ENCODE data around the gene MTARC2.

The MTARC2 gene

DNA sequence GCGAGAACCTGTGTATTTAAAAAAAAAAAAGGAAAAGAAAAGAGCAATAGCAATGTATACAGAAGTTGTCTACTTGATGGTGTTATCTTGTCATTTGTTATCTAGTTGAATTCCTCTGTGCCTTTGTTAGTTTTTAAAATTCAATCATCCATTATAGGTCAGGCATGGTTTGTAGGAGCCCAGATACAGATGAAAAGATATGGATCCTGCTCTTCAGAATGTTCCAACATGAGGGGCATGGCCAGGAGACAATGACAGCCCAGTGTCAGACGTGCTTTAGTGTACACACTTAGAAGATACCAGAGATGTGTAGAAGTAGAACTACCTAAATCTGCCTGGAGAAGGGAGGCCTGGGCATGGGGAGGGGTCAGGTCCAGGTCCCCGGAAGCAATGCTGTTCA lies 16.6 kb downstream of the MTARC2 start:
- no peak for TF ChIP-seq FOXP2 (optimal IDR thresholded peaks at IDR 0.05; ENCODE audit: borderline replicate concordance, extremely low read depth, extremely low read length, insufficient read depth)
- no peak for TF ChIP-seq SIN3A (IDR thresholded peaks at IDR 0.05; ENCODE audit: borderline replicate concordance, insufficient read depth, low read length)
- no peak for TF ChIP-seq TAF1 (IDR thresholded peaks at IDR 0.05; ENCODE audit: borderline replicate concordance, insufficient read depth, low read length)
- TF ChIP-seq, protein P1, sequence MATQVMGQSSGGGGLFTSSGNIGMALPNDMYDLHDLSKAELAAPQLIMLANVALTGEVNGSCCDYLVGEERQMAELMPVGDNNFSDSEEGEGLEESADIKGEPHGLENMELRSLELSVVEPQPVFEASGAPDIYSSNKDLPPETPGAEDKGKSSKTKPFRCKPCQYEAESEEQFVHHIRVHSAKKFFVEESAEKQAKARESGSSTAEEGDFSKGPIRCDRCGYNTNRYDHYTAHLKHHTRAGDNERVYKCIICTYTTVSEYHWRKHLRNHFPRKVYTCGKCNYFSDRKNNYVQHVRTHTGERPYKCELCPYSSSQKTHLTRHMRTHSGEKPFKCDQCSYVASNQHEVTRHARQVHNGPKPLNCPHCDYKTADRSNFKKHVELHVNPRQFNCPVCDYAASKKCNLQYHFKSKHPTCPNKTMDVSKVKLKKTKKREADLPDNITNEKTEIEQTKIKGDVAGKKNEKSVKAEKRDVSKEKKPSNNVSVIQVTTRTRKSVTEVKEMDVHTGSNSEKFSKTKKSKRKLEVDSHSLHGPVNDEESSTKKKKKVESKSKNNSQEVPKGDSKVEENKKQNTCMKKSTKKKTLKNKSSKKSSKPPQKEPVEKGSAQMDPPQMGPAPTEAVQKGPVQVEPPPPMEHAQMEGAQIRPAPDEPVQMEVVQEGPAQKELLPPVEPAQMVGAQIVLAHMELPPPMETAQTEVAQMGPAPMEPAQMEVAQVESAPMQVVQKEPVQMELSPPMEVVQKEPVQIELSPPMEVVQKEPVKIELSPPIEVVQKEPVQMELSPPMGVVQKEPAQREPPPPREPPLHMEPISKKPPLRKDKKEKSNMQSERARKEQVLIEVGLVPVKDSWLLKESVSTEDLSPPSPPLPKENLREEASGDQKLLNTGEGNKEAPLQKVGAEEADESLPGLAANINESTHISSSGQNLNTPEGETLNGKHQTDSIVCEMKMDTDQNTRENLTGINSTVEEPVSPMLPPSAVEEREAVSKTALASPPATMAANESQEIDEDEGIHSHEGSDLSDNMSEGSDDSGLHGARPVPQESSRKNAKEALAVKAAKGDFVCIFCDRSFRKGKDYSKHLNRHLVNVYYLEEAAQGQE (IDR thresholded peaks at IDR 0.05; ENCODE audit: insufficient read depth in 1 of 2, low read depth in 2 of 2, low read length in 2 of 2): no peak
- no peak for TF ChIP-seq POLR2AphosphoS5 (IDR thresholded peaks at IDR 0.05; ENCODE audit: low read depth, low read length)

DNA sequence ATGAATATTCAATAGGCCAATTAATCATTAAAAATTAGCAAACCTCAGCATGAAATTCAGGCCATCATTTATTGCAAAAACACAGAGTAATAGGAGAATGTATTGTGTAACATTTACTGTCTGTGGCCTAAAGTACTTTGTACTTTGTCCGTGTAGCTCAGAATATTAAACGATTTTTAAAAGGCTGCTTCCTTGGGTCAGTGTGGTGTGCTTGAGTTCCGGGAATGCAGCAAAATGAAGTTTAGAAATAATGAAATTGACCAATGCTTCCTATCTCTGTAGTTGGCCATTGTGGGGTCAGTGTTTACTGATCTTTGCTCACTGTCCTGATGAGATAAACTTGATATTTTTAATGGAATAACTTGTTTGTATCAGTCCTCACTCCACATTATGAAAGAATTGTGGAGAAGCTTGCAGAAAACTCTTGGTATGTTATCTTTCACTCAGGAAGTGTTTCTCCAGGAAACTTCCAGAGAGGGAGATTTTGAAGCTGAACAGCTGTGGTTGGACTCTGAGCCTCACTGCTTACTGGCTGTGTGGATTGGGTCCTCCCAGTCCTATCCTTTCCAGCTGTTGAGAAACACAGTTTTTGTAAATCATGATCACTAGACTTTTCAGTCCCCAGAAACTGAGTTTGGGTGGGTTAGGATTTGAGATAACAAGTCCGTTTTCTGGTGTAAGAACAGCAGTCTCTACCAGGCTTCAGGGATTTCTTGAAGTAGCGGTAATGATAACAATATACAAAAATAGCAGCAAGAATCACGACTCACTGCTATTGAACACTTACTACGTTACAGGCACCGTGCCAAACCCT lies 19.4 kb downstream of the MTARC2 start:
- TF ChIP-seq POLR2AphosphoS5 (IDR thresholded peaks at IDR 0.05; ENCODE audit: low read depth, low read length): no peak
- TF ChIP-seq FOXP2 (optimal IDR thresholded peaks at IDR 0.05; ENCODE audit: borderline replicate concordance, extremely low read depth, extremely low read length, insufficient read depth): no peak
- no peak for TF ChIP-seq SIN3A (IDR thresholded peaks at IDR 0.05; ENCODE audit: borderline replicate concordance, insufficient read depth, low read length)
- TF ChIP-seq, protein P1 (IDR thresholded peaks at IDR 0.05; ENCODE audit: insufficient read depth in 1 of 2, low read depth in 2 of 2, low read length in 2 of 2): no peak
- no peak for TF ChIP-seq TAF1 (IDR thresholded peaks at IDR 0.05; ENCODE audit: borderline replicate concordance, insufficient read depth, low read length)

DNA sequence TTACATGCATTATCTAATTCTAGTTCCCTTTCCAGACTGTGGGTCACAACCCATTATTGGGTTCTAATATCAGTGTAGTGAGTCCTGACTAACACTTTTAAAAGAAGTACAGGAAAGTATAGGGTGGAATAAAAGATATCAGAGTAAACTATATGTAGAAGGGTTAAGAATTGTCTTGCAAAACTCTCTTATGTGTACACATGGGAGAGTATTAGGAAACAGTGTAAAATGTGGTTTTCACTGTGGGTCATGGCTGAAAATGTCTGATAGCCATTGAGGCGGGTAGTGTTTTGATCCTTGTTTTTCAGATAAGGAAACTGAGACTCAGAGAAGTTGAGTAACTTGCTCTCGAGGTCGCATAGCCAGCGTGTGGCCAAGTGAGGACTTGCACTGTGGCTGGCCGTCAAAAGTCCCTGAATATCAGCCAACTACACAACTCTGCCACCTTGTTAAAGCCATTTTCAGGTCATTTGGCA lies 20.0 kb downstream of the MTARC2 start:
- TF ChIP-seq, protein P1 (IDR thresholded peaks at IDR 0.05; ENCODE audit: insufficient read depth in 1 of 2, low read depth in 2 of 2, low read length in 2 of 2): no peak
- TF ChIP-seq POLR2AphosphoS5 (IDR thresholded peaks at IDR 0.05; ENCODE audit: low read depth, low read length): no peak

DNA sequence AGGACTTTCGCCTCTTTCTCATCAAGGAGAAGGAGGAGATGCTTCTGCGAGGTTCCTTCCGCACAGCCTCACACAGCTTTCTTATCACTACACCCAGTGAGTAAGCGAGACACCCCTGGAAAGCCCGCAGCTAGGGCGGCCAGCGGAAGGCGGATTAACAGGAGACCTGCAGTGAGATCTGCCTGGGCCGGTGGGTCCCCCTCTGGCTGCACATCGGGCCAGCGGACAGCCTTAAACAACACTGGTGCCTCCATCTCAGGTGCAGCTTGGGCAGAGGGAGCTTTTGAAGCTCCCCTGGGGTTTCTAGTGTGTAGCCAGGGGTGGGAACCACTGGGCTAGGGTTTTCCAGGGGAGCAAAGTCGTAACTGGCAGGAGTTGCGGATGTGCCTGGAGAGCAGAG lies 21.1 kb downstream of the MTARC2 start:
- TF ChIP-seq TAF1 (IDR thresholded peaks at IDR 0.05; ENCODE audit: borderline replicate concordance, insufficient read depth, low read length) (no peak), FOXP2 (optimal IDR thresholded peaks at IDR 0.05; ENCODE audit: borderline replicate concordance, extremely low read depth, extremely low read length, insufficient read depth) (no peak), SIN3A (IDR thresholded peaks at IDR 0.05; ENCODE audit: borderline replicate concordance, insufficient read depth, low read length) (no peak), POLR2AphosphoS5 (IDR thresholded peaks at IDR 0.05; ENCODE audit: low read depth, low read length) (no peak)
- TF ChIP-seq, protein P1 (IDR thresholded peaks at IDR 0.05; ENCODE audit: insufficient read depth in 1 of 2, low read depth in 2 of 2, low read length in 2 of 2): no peak

Measured in PFSK-1 (cell line).